Stimulated activated CD8-positive, alpha-beta memory T cell treated with anti-CD3 and anti-CD28 coated beads, Interleukin-7, amount 100 ng/mL, for 48 hours (primary cell): ENCODE results near the gene SEPTIN1.
"Not testable (repeated sequence)": the region's sequence is repeated elsewhere in the genome, so short reads cannot be mapped to it uniquely, and the experiment has no call there.

Experiments
- DNase-seq, 2 donors: peaks; one replicate each; pipeline ENCODE4 v3.0.0-alpha.2; 2020; ENCODE audit warnings: low read depth in 1 of 2; ENCODE audit errors: extremely low read depth in 1 of 2

SEPTIN1 gene

GRCh38 chr16:30401768-30402425 is 19.5 kb upstream of the SEPTIN1 start:
- DNase-seq, result no peak

GRCh38 chr16:30399435-30400186 is 17.2 kb upstream of the SEPTIN1 start:
- no peak for DNase-seq

GRCh38 chr16:30398661-30399434 is 16.5 kb upstream of the SEPTIN1 start:
- no peak for DNase-seq

GRCh38 chr16:30397776-30398660 is 15.7 kb upstream of the SEPTIN1 start:
- DNase-seq, result no peak

GRCh38 chr16:30397056-30397455 is 14.7 kb upstream of the SEPTIN1 start:
- DNase-seq, result no peak

GRCh38 chr16:30396627-30397026 is 14.3 kb upstream of the SEPTIN1 start:
- not testable (repeated sequence) for DNase-seq

- DNase-seq, result no peak
Measured at GRCh38 chr16:30395992-30396585, 13.7 kb upstream of the SEPTIN1 start.

- DNase-seq, result no peak
Measured at GRCh38 chr16:30395155-30395991, 13.0 kb upstream of the SEPTIN1 start, which contains the start of gene ZNF48. ZNF48 (plus strand) TSS chr16:30395420; CDS start chr16:30395795, 375 bp downstream.

GRCh38 chr16:30394592-30395154 is 12.3 kb upstream of the SEPTIN1 start:
- DNase-seq, result no peak

GRCh38 chr16:30383521-30383920 is 1.2 kb upstream of the SEPTIN1 start:
- no peak for DNase-seq

- DNase-seq, result no peak
Measured at GRCh38 chr16:30381291-30382041, 895 bp downstream of the SEPTIN1 start.

GRCh38 chr16:30380803-30381208 is 1.6 kb downstream of the SEPTIN1 start:
- no peak for DNase-seq

- DNase-seq, result no peak
Measured at GRCh38 chr16:30380072-30380802, 2.1 kb downstream of the SEPTIN1 start.

- DNase-seq, result no peak
Measured at GRCh38 chr16:30379158-30379783, 3.1 kb downstream of the SEPTIN1 start.

GRCh38 chr16:30378236-30379157 is 3.9 kb downstream of the SEPTIN1 start:
- peak; percentile 98 to 100 for DNase-seq

- peak; percentile 57 to 80 for DNase-seq
Measured at GRCh38 chr16:30377812-30378235, 4.5 kb downstream of the SEPTIN1 start.
